ENCODE results near the gene GNLY. TPM values are rescaled to one million over a fixed set of nuclear protein-coding genes. Genes with fewer than 3 reads are reported as not detected.

Gene GNLY
- total and polyA plus RNA-seq, 2 donors (not counting 3 experiments of a cell fraction or from before 2014, with no cell fraction given), result not detected

DNA sequence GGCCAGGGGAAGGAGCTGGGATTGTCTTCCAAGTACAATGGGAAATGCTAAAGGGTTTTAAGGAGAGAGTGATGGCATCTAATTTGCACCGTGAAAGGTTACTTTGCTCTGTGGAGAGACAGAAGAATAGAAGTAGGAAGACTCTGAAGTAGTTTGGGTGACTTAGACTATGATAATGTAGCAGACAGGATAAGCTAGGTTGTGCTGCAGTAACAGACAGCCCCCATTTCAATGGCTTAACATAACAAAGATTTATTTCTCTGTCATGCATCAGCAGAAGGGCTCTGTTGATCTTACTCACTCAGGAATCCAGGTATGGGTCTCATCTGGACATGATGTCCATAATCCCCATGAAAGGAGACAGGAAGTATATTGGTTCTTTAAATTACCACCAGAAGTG lies 26.4 kb downstream of the GNLY start:
- intact Hi-C loops (cut with micrococcal nuclease), result no loop called here
- H4K20me1 ChIP-seq (replicated peaks; ENCODE audit: control insufficient read depth, extremely low read depth, insufficient read depth, low read length), result no peaks in the 10 kb centered on the region
- no TSS peak for BruUV-seq (replicated peaks)
- no peaks in the 10 kb centered on the region for H3K9me1 ChIP-seq (replicated peaks; ENCODE audit: control insufficient read depth, extremely low read depth, insufficient read depth, low read length)
- ChIA-PET CTCF (interaction anchor here (0.8 to 4.0 kb wide), 9 partner anchors 8 to 359 kb away, joined by 3 to 27 read pairs (median 8); no protein-coding TSS in a partner anchor), POLR2A (no interaction called here)
- no peak overlapping the region for H3K4me2 ChIP-seq (ENCODE audit: insufficient read depth, low read length)
- H2AFZ ChIP-seq (ENCODE audit: low read depth, low read length), result no peak overlapping the region
- H3K4me3 ChIP-seq (replicated peaks in 1 of 3; ENCODE audit: insufficient read depth in 1 of 3, low read depth in 1 of 3, low read length in 3 of 3), result no peak overlapping the region
- H3K9me3 ChIP-seq (replicated peaks; ENCODE audit: control insufficient read depth, insufficient read depth, low read length), result no peaks in the 10 kb centered on the region
- no peak overlapping the region for H3K9ac ChIP-seq (replicated peaks; ENCODE audit: extremely low read depth, insufficient read depth, low read length)
- H3K79me2 ChIP-seq (ENCODE audit: control insufficient read depth, insufficient read depth, low read length), result no peaks in the 10 kb centered on the region
- H3K27me3 ChIP-seq (ENCODE audit: control insufficient read depth in 2 of 2, insufficient read depth in 2 of 2, low read length in 2 of 2), result peaks cover 2 to 10% of the 10 kb centered on the region in 2 experiments
- FAIRE-seq, result no peak
- no peaks in the 10 kb centered on the region for H3K36me3 ChIP-seq (ENCODE audit: control insufficient read depth in 2 of 2, extremely low read depth in 1 of 2, insufficient read depth in 2 of 2, low read length in 2 of 2)
- no peak overlapping the region for H3K27ac ChIP-seq (ENCODE audit: insufficient read depth, low read depth, low read length)
- no peak for DNase-seq (ENCODE audit: low read depth, low spot score)
- dilution Hi-C loops (cut with MboI; ENCODE audit: extremely low pct_ligation_motif_present, low sequenced_read_pairs), result loop anchor here (25.0 kb wide), 1 partner anchor 92 kb away; no protein-coding TSS in a partner anchor
- no peak for TF ChIP-seq POLR2A (IDR thresholded peaks at IDR 0.05; ENCODE audit: low read depth, low read length)
- H3K4me1 ChIP-seq (ENCODE audit: control insufficient read depth, extremely low read depth, insufficient read depth, low read length), result no peaks in the 10 kb centered on the region

DNA sequence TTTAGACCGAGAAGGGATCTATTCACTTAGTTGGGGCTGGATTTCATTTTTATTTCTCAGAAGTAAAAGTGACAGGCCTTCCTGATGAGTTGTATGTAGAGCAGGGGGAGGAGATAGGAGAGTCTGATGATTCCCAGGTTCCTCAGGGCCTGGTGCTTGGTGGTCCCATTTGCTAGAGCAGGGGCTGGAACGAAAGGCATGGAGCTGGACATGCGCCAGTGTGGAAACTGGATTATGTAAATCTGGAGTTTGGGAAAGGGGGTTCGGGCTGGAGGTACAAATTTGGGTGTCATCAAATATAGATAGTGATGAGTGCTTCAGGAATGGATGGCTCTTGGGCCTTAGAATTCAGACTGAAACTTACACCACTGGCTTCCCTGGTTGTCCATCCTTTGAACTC lies 27.5 kb downstream of the GNLY start:
- H3K27ac ChIP-seq (ENCODE audit: insufficient read depth, low read depth, low read length), result no peak overlapping the region
- H3K4me2 ChIP-seq (ENCODE audit: insufficient read depth, low read length), result no peak overlapping the region
- FAIRE-seq, result no peak
- H3K27me3 ChIP-seq (ENCODE audit: control insufficient read depth in 2 of 2, insufficient read depth in 2 of 2, low read length in 2 of 2), result peaks cover 2 to 8% of the 10 kb centered on the region in 2 experiments
- dilution Hi-C loops (cut with MboI; ENCODE audit: extremely low pct_ligation_motif_present, low sequenced_read_pairs) (loop anchor here (25.0 kb wide), 1 partner anchor 91 kb away; no protein-coding TSS in a partner anchor), intact Hi-C loops (cut with micrococcal nuclease) (no loop called here)
- no peaks in the 10 kb centered on the region for H3K4me1 ChIP-seq (ENCODE audit: control insufficient read depth, extremely low read depth, insufficient read depth, low read length)
- H3K36me3 ChIP-seq (ENCODE audit: control insufficient read depth in 2 of 2, extremely low read depth in 1 of 2, insufficient read depth in 2 of 2, low read length in 2 of 2), result no peaks in the 10 kb centered on the region
- ChIA-PET POLR2A (no interaction called here), CTCF (interaction anchor here (3.1 kb wide), 1 partner anchor 7 kb away, joined by 18 read pairs; no protein-coding TSS in a partner anchor)
- no peak overlapping the region for H3K9ac ChIP-seq (replicated peaks; ENCODE audit: extremely low read depth, insufficient read depth, low read length)
- TF ChIP-seq GATA2 (IDR thresholded peaks at IDR 0.05; ENCODE audit: insufficient read depth, insufficient read length, low read depth, low read length) (no peak), MYC (IDR thresholded peaks at IDR 0.05; ENCODE audit: low read depth, low read length) (no peak), POLR2A (IDR thresholded peaks at IDR 0.05; ENCODE audit: low read depth, low read length) (no peak), FOS (IDR thresholded peaks at IDR 0.05; ENCODE audit: borderline replicate concordance, insufficient read depth, low read length) (no peak), EZH2 (IDR thresholded peaks at IDR 0.05; ENCODE audit: borderline replicate concordance, low read depth, low read length, severe bottlenecking) (no peak), CTCF (IDR thresholded peaks at IDR 0.05; ENCODE audit: extremely low read depth in 1 of 2, insufficient read depth in 1 of 2, low read depth in 1 of 2, low read length in 2 of 2) (no peak), JUN (IDR thresholded peaks at IDR 0.05; ENCODE audit: borderline replicate concordance, insufficient read depth, insufficient read length, low read depth) (no peak), POLR2AphosphoS5 (IDR thresholded peaks at IDR 0.05; ENCODE audit: insufficient read depth, low read depth, low read length) (no peak), MAX (IDR thresholded peaks at IDR 0.05; ENCODE audit: insufficient read depth, insufficient read length) (no peak)
- no peak overlapping the region for H3K4me3 ChIP-seq (replicated peaks in 1 of 3; ENCODE audit: insufficient read depth in 1 of 3, low read depth in 1 of 3, low read length in 3 of 3)
- H3K79me2 ChIP-seq (ENCODE audit: control insufficient read depth, insufficient read depth, low read length), result no peaks in the 10 kb centered on the region
- no peak for DNase-seq (ENCODE audit: low read depth, low spot score)
- BruUV-seq (replicated peaks), result no TSS peak
- no peak overlapping the region for H2AFZ ChIP-seq (ENCODE audit: low read depth, low read length)
- H3K9me3 ChIP-seq (replicated peaks; ENCODE audit: control insufficient read depth, insufficient read depth, low read length), result no peaks in the 10 kb centered on the region
- no peaks in the 10 kb centered on the region for H3K9me1 ChIP-seq (replicated peaks; ENCODE audit: control insufficient read depth, extremely low read depth, insufficient read depth, low read length)
- no peaks in the 10 kb centered on the region for H4K20me1 ChIP-seq (replicated peaks; ENCODE audit: control insufficient read depth, extremely low read depth, insufficient read depth, low read length)

All from endothelial cell of umbilical vein (primary cell).